Choroid plexus epithelial cell (primary cell): ENCODE results near the gene CDH4.

Source experiments
- DNase-seq: peaks from one replicate; pipeline ENCODE4 v3.0.0-alpha.2; 2010; ENCODE audit warnings: low read depth
- H3K4me3 ChIP-seq: 2 replicates; pipeline ENCODE4 v1.5.1; 2011; ENCODE audit warnings: low read depth, mild to moderate bottlenecking, control low read depth, low read length, moderate library complexity
- CTCF ChIP-seq: conservative IDR thresholded peaks from 2 replicates; pipeline ENCODE4 v1.5.1; 2011; ENCODE audit warnings: low read depth, mild to moderate bottlenecking, control low read depth, inconsistent platforms, low read length, moderate library complexity

The CDH4 gene

DNA sequence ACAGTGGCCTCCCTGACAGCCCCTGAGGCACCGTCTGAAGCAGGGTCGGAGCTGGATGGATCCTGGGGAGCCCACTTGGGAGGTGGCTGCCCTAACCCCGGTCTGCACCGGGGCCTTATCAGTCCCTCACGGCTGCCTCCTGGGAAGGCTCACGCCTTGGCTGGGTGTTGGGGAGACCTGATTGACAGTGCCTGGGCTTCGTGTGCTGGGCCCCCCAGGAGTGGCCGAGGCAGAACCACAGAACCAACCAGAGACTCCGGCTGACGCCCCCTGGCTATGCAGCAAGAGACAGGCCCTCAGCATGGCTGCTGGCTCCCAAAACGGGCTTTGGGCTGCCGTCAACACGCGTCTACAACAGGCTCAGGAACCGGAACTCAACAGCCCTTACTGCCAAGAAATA is 594.0 kb downstream of the CDH4 start:
- H3K4me3 ChIP-seq: no peak overlapping the region
- TF ChIP-seq CTCF: no peak
- no peak for DNase-seq

DNA sequence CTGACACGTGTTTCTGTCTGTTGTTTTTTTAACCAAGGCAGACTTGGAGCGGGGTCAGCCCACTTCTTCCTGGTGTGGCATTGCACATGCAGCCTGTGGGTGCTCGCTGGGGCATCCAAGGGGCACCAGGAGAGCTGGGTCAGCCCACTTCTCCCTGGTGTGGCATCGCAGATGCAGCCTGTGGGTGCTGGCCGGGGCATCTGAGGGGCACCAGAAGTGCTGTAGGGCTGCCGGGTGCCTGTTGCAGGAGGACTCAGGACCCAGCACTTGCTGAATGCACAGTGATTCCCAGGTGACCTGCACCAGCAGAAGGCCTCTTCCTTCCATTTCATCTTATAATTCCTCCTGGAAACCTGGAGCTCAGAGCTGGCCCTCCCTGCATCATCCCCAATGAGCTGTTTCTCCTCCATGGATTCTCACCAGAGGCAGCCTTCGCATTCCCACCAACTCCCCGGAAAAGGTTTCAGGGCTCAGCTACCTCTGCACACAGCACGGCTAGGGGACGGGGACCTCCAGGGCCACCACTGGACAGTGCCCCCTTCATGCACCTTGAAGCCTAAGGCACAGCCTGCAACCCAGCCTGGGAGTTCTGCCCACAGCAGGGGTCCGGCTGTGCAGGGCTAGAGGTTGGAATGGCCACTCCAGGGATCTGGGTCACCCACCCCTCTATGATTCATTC is 594.8 kb downstream of the CDH4 start:
- TF ChIP-seq CTCF: no peak
- DNase-seq: no peak
- no peak overlapping the region for H3K4me3 ChIP-seq

GRCh38 chr20:61847420-61847748 is 595.3 kb downstream of the CDH4 start:
- no peak overlapping the region for H3K4me3 ChIP-seq
- no peak for DNase-seq
- no peak for TF ChIP-seq CTCF

DNA sequence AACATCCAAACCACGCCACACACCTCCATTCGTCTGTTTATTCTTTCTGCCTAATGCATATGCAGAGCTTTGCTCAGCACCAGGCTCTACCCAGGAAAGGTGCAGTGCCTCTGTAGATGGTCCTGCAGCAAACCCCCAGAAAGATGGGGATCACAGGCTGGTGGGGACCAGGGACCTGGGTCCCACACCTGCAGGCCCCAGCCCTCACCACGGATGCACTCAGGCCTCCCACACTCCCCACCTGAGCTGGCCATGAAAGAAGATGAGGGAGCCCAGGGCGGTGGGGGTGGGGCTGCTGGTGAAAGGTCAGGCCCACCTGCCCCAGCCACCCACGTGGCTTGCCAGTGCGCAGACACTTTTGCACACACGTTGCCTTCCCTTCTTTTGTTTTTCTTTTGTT is 595.9 kb downstream of the CDH4 start:
- H3K4me3 ChIP-seq: no peak overlapping the region
- no peak for DNase-seq
- no peak for TF ChIP-seq CTCF

DNA sequence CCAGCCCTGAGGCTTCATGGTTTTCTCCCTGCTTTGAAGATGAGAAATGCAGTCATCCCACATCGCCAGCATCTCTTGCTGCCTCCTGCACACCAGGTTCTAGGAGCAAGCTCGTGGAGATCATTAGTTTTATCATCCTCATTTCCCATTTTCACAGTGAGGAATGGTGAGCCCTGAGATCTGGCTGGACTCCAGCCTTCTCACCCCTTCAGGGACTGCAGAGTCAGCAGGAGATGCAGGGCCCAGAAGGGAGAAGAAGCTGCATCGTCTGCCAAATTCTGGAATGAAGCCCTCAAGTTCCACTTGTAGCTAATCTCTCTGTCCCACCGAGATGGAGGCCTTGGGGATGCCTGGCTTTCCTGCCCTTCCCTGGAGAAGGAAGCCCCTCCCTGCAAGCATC is 596.8 kb downstream of the CDH4 start:
- H3K4me3 ChIP-seq: no peak overlapping the region
- DNase-seq: no peak
- TF ChIP-seq CTCF: no peak

- no peak for DNase-seq
- no peak for TF ChIP-seq CTCF
- H3K4me3 ChIP-seq: no peak overlapping the region
Measured at GRCh38 chr20:61849376-61849775, 597.3 kb downstream of the CDH4 start.

GRCh38 chr20:61849822-61850221 is 597.8 kb downstream of the CDH4 start:
- DNase-seq: no peak
- H3K4me3 ChIP-seq: no peak overlapping the region
- no peak for TF ChIP-seq CTCF
